ENCODE results near the gene MYO1E. TPM values are rescaled to one million over a fixed set of nuclear protein-coding genes. Genes with fewer than 3 reads are reported as not detected.
"Not testable (repeated sequence)": the region's sequence is repeated elsewhere in the genome, so short reads cannot be mapped to it uniquely, and the experiment has no call there.

Gene MYO1E
- total and polyA plus RNA-seq, 4 donors = 20.9 to 84.2 (median 52.4) TPM

DNA sequence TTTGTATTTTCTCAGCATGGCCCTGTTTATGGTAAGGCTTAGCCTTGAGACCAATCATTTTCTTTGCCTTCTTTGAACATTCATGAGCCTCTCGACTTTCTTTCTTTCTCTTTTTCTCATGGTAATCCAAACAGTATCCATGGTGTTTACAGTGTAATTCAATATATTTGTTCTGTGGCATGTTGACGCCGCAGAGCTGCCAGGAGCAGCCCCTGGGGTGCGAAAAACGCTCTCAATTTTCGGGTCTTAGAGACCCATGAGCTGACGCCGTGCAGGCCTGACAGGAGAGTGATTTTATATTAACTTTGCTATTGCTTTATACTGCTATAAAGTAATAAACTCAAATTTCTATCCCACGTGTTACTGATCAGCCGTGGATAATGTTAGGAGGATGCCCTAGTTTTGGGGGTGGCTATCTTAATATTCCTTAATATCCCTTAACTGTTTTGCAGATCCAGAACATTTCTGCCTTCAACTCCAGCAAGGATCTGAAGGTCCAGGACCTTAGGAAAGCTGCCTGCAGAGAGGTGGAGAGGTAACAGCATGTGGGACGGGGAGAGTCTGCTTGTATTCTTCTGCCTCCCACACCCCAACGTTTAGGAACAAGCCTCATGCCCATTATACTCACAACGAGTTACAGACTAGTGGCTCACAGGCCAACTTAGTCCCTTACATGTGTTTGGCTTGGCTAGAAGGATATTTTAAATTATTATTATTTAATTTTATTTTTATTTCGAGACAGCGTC is 29.3 kb upstream of the MYO1E start:
- Histone ChIP-seq H3K4me1 (ENCODE audit: control insufficient read depth in 5 of 5, insufficient read depth in 5 of 5, low read length in 5 of 5) (peaks cover 0 to 4% (median 0%) of the 10 kb centered on the region in 5 donors), H3K27me3 (ENCODE audit: control insufficient read depth in 3 of 3, insufficient read depth in 3 of 3, low read length in 2 of 3) (peaks cover 0 to 4% (median 0%) of the 10 kb centered on the region in 3 donors), H3K9me3 (ENCODE audit: control insufficient read depth in 4 of 4, insufficient read depth in 3 of 4, low read length in 3 of 4) (no peaks in the 10 kb centered on the region), H3K36me3 (ENCODE audit: control insufficient read depth in 4 of 4, insufficient read depth in 4 of 4, low read length in 4 of 4) (no peaks in the 10 kb centered on the region), H3K4me3 (no peak overlapping the region), H3K27ac (ENCODE audit: low read depth in 1 of 2, low read length in 1 of 2) (no peak overlapping the region), H3K9ac (ENCODE audit: insufficient read depth in 1 of 2, low read length in 2 of 2) (no peak overlapping the region)
- DNase-seq = no peak
- TF ChIP-seq CTCF (IDR thresholded peaks at IDR 0.05; ENCODE audit: control extremely low read depth, extremely low read depth) = no peak
- no peak for ATAC-seq (ENCODE audit: insufficient read depth, low FRiP score)
- 71 to 83% methylated on average over 15 of the region's 15 CpGs for WGBS, 2 donors

DNA sequence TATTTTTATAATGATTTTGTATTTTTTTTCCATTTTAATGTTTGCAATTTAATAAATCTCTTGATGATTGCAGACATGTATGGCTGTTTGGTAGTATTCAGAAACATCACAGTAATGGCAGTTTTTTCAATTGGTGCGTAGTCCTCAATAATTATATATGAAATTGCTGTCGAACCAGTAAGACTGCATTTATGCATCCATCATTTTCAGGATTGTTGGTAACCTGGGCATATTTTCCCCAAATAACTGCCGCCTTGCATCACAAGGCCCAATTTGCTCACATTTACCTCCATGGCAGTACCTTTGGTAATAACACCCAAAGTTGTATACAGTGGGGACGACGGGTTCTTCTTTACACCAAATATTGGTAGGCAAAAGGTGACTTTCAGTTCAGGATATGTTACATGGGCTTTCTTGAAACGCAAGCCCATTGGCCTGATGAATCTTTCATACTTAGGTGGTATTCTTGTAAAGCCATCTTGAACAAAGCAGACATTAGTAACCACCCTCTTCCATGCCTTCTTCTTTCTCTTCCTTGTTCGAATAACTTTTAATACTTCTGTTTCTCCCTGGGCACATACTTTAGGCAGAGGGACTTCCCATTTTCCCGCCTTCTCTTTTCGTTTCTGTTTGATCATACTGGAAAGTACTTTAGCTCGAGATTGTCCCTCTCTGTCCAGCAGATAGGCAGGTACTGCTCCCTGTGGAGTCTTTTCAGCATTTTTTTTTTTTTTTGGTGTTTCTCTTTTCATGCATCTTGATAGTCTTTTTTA is 28.6 kb upstream of the MYO1E start:
- H3K27me3 ChIP-seq (ENCODE audit: control insufficient read depth in 3 of 3, insufficient read depth in 3 of 3, low read length in 2 of 3); DNase-seq; H3K4me1 ChIP-seq (ENCODE audit: control insufficient read depth in 5 of 5, insufficient read depth in 5 of 5, low read length in 5 of 5); H3K27ac ChIP-seq (ENCODE audit: low read depth in 1 of 2, low read length in 1 of 2); H3K36me3 ChIP-seq (ENCODE audit: control insufficient read depth in 4 of 4, insufficient read depth in 4 of 4, low read length in 4 of 4); H3K4me3 ChIP-seq; H3K9me3 ChIP-seq (ENCODE audit: control insufficient read depth in 4 of 4, insufficient read depth in 3 of 4, low read length in 3 of 4); H3K9ac ChIP-seq (ENCODE audit: insufficient read depth in 1 of 2, low read length in 2 of 2); ATAC-seq (ENCODE audit: insufficient read depth, low FRiP score): not testable (repeated sequence)
- whole genome bisulfite sequencing, 2 donors = 74 to 82% methylated on average over 10 of the region's 10 CpGs

GRCh38 chr15:59400103-59400813 is 27.6 kb upstream of the MYO1E start:
- ATAC-seq (ENCODE audit: insufficient read depth, low FRiP score) = no peak
- Histone ChIP-seq H3K4me1 (ENCODE audit: control insufficient read depth in 5 of 5, insufficient read depth in 5 of 5, low read length in 5 of 5) (peaks cover 0 to 4% (median 0%) of the 10 kb centered on the region in 5 donors), H3K36me3 (ENCODE audit: control insufficient read depth in 4 of 4, insufficient read depth in 4 of 4, low read length in 4 of 4) (no peaks in the 10 kb centered on the region), H3K9ac (ENCODE audit: insufficient read depth in 1 of 2, low read length in 2 of 2) (no peak overlapping the region), H3K27me3 (ENCODE audit: control insufficient read depth in 3 of 3, insufficient read depth in 3 of 3, low read length in 2 of 3) (peaks cover 0 to 4% (median 0%) of the 10 kb centered on the region in 3 donors), H3K9me3 (ENCODE audit: control insufficient read depth in 4 of 4, insufficient read depth in 3 of 4, low read length in 3 of 4) (no peaks in the 10 kb centered on the region), H3K27ac (ENCODE audit: low read depth in 1 of 2, low read length in 1 of 2) (no peak overlapping the region), H3K4me3 (no peak overlapping the region)
- 84 to 91% methylated on average over 13 of the region's 13 CpGs for WGBS, 2 donors
- TF ChIP-seq CTCF (IDR thresholded peaks at IDR 0.05; ENCODE audit: control extremely low read depth, extremely low read depth) = no peak
- DNase-seq = no peak

All from lung (tissue), 12 donors.